HG03066 (cell line): ENCODE data around the gene NTN1.

Source experiments
- ATAC-seq: cut with Tn5 transposase; IDR thresholded peaks from one replicate; pipeline ENCODE4 v1.9.1; 2021; ENCODE audit warnings: low read depth; ENCODE audit not compliant: unreplicated experiment

Gene NTN1

GRCh38 chr17:9208381-9209105 is 187.2 kb downstream of the NTN1 start:
- ATAC-seq = no peak

GRCh38 chr17:9209347-9209746 is 188.0 kb downstream of the NTN1 start:
- ATAC-seq = no peak

- ATAC-seq = no peak
Observed at GRCh38 chr17:9209781-9210370, 188.6 kb downstream of the NTN1 start.

- no peak for ATAC-seq
Observed at GRCh38 chr17:9211133-9211765, 189.9 kb downstream of the NTN1 start.

GRCh38 chr17:9212376-9213302 is 191.3 kb downstream of the NTN1 start:
- ATAC-seq = no peak

GRCh38 chr17:9213303-9213640 is 192.0 kb downstream of the NTN1 start:
- no peak for ATAC-seq

- no peak for ATAC-seq
Observed at GRCh38 chr17:9215465-9215864, 194.2 kb downstream of the NTN1 start.

- ATAC-seq = no peak
Observed at GRCh38 chr17:9217151-9218056, 196.1 kb downstream of the NTN1 start.

- ATAC-seq = no peak
Observed at GRCh38 chr17:9218064-9218635, 196.8 kb downstream of the NTN1 start.

GRCh38 chr17:9218911-9219310 is 197.6 kb downstream of the NTN1 start:
- ATAC-seq = no peak

GRCh38 chr17:9219631-9220397 is 198.5 kb downstream of the NTN1 start:
- no peak for ATAC-seq

- ATAC-seq = no peak
Observed at GRCh38 chr17:9220398-9221146, 199.3 kb downstream of the NTN1 start.

GRCh38 chr17:9221147-9221921 is 200.0 kb downstream of the NTN1 start:
- ATAC-seq = no peak

- ATAC-seq = no peak
Observed at GRCh38 chr17:9221922-9222180, 200.5 kb downstream of the NTN1 start.

GRCh38 chr17:9223531-9223930 is 202.2 kb downstream of the NTN1 start:
- ATAC-seq = no peak

GRCh38 chr17:9224485-9224884 is 203.2 kb downstream of the NTN1 start:
- ATAC-seq = no peak

- ATAC-seq = no peak
Observed at GRCh38 chr17:9225305-9226101, 204.2 kb downstream of the NTN1 start.
